MM.1S (cell line): Measurements from ENCODE around the gene STAT1.
"Not testable (repeated sequence)": the region's sequence is repeated elsewhere in the genome, so short reads cannot be mapped to it uniquely, and the experiment has no call there.

Experiments
- DNase-seq: peaks from one replicate; pipeline ENCODE4 v3.0.0-alpha.2; 2015
- H2AFZ ChIP-seq: fragments of 300-600 bp; sonication (generic); 2 replicates; pipeline ENCODE4 v1.6.0; 2016; ENCODE audit warnings: antibody characterized with exemption, low read length
- H3F3A ChIP-seq: fragments of 300-600 bp; sonication (generic); 2 replicates; pipeline ENCODE4 v1.6.1; 2016; ENCODE audit warnings: mild to moderate bottlenecking, antibody characterized with exemption, low read length, moderate library complexity, mixed read lengths; ENCODE audit not compliant: insufficient read depth
- H3K27ac ChIP-seq: fragments of 300-600 bp; sonication (generic); 2 replicates; pipeline ENCODE4 v1.5.1; 2016; ENCODE audit warnings: mild to moderate bottlenecking, low read length
- H3K27me3 ChIP-seq: fragments of 300-600 bp; sonication (generic); replicated peaks from 2 replicates; pipeline ENCODE4 v1.6.0; 2016; ENCODE audit warnings: low read length; ENCODE audit not compliant: insufficient read depth
- H3K36me3 ChIP-seq: fragments of 300-600 bp; sonication (generic); replicated peaks from 2 replicates; pipeline ENCODE4 v1.6.1; 2016; ENCODE audit warnings: mild to moderate bottlenecking, low read length, mixed read lengths; ENCODE audit not compliant: insufficient read depth
- H3K4me1 ChIP-seq: fragments of 300-600 bp; sonication (generic); 2 replicates; pipeline ENCODE4 v1.6.1; 2016; ENCODE audit warnings: low read length, mixed read lengths
- H3K4me2 ChIP-seq: fragments of 300-600 bp; sonication (generic); 2 replicates; pipeline ENCODE4 v1.6.0; 2016; ENCODE audit warnings: low read depth, low read length
- H3K4me3 ChIP-seq: fragments of 300-600 bp; sonication (generic); 2 replicates; pipeline ENCODE4 v1.5.1; 2016; ENCODE audit warnings: low read length, mixed read lengths
- H3K79me2 ChIP-seq: fragments of 300-600 bp; sonication (generic); 2 replicates; pipeline ENCODE4 v1.6.1; 2016; ENCODE audit warnings: mixed run types, low read length, mixed read lengths
- H3K9ac ChIP-seq: fragments of 300-600 bp; sonication (generic); 2 replicates; pipeline ENCODE4 v1.6.1; 2016; ENCODE audit warnings: low read length, mixed read lengths
- H3K9me2 ChIP-seq: fragments of 300-600 bp; sonication (generic); replicated peaks from 2 replicates; pipeline ENCODE4 v1.6.1; 2016; ENCODE audit warnings: mild to moderate bottlenecking, low read length, mixed read lengths; ENCODE audit not compliant: insufficient read depth
- H3K9me3 ChIP-seq: fragments of 300-600 bp; sonication (generic); replicated peaks from 2 replicates; pipeline ENCODE4 v1.6.1; 2016; ENCODE audit warnings: mild to moderate bottlenecking, low read length, mixed read lengths; ENCODE audit not compliant: insufficient read depth
- H4K20me1 ChIP-seq: fragments of 300-600 bp; sonication (generic); 2 replicates; pipeline ENCODE4 v1.6.1; 2016; ENCODE audit warnings: mild to moderate bottlenecking, low read length, moderate library complexity, mixed read lengths; ENCODE audit not compliant: insufficient read depth
- CTCF ChIP-seq: fragments of 300-600 bp; sonication (generic); IDR thresholded peaks from 2 replicates; pipeline ENCODE4 v1.5.1; 2016; ENCODE audit warnings: antibody characterized with exemption, low read length, mixed read lengths
- EZH2 ChIP-seq: fragments of 300-600 bp; sonication (generic); optimal IDR thresholded peaks from 2 replicates; pipeline ENCODE3; 2017; ENCODE audit warnings: low read depth, mild to moderate bottlenecking, antibody characterized with exemption, low read length, mixed read lengths
- EZH2phosphoT487 ChIP-seq: fragments of 300-600 bp; sonication (generic); IDR thresholded peaks from 2 replicates; pipeline ENCODE4 v1.6.1; 2018; ENCODE audit warnings: antibody characterized with exemption, low read length

Gene STAT1

GRCh38 chr2:190963088-190963487 is 50.9 kb downstream of the STAT1 start:
- no peak overlapping the region for H3K9ac ChIP-seq
- H3F3A ChIP-seq, result no peaks in the 10 kb centered on the region
- H3K27ac ChIP-seq, result no peak overlapping the region
- no peaks in the 10 kb centered on the region for H3K9me2 ChIP-seq
- H2AFZ ChIP-seq, result no peak overlapping the region
- no peak for TF ChIP-seq CTCF
- no peak for TF ChIP-seq EZH2phosphoT487
- no peak for TF ChIP-seq EZH2
- H3K4me3 ChIP-seq, result no peak overlapping the region
- no peaks in the 10 kb centered on the region for H3K27me3 ChIP-seq
- no peaks in the 10 kb centered on the region for H3K9me3 ChIP-seq
- no peak overlapping the region for H3K4me2 ChIP-seq
- H3K79me2 ChIP-seq, result no peaks in the 10 kb centered on the region
- no peaks in the 10 kb centered on the region for H4K20me1 ChIP-seq
- peaks cover 13% of the 10 kb centered on the region for H3K4me1 ChIP-seq
- H3K36me3 ChIP-seq, result no peaks in the 10 kb centered on the region
- DNase-seq, result no peak

GRCh38 chr2:190961918-190962487 is 52.0 kb downstream of the STAT1 start:
- Histone ChIP-seq H3K27me3 (no peaks in the 10 kb centered on the region), H3F3A (no peaks in the 10 kb centered on the region), H4K20me1 (no peaks in the 10 kb centered on the region), H3K4me3 (no peak overlapping the region), H3K4me2 (no peak overlapping the region), H3K79me2 (no peaks in the 10 kb centered on the region), H3K9ac (no peak overlapping the region), H2AFZ (no peak overlapping the region), H3K9me2 (no peaks in the 10 kb centered on the region), H3K27ac (no peak overlapping the region), H3K9me3 (no peaks in the 10 kb centered on the region), H3K4me1 (peaks cover 13% of the 10 kb centered on the region), H3K36me3 (no peaks in the 10 kb centered on the region)
- TF ChIP-seq EZH2phosphoT487 (no peak), CTCF (no peak), EZH2 (no peak)
- DNase-seq, result no peak

- H3K27ac ChIP-seq, H3K27me3 ChIP-seq, H3K4me2 ChIP-seq, H2AFZ ChIP-seq, H3K9me3 ChIP-seq, H3K79me2 ChIP-seq, DNase-seq, H3K9me2 ChIP-seq, H3K4me3 ChIP-seq, H3K36me3 ChIP-seq, H4K20me1 ChIP-seq, H3K9ac ChIP-seq, H3F3A ChIP-seq: not testable (repeated sequence)
- peaks cover 13% of the 10 kb centered on the region for H3K4me1 ChIP-seq
Measured at GRCh38 chr2:190961117-190961516, 52.9 kb downstream of the STAT1 start.

- no peaks in the 10 kb centered on the region for H3K36me3 ChIP-seq
- no peak for DNase-seq
- no peaks in the 10 kb centered on the region for H3K9me2 ChIP-seq
- H3K9ac ChIP-seq, result no peak overlapping the region
- no peak overlapping the region for H3K4me3 ChIP-seq
- H4K20me1 ChIP-seq, result no peaks in the 10 kb centered on the region
- no peak overlapping the region for H3K27ac ChIP-seq
- H2AFZ ChIP-seq, result no peak overlapping the region
- H3K27me3 ChIP-seq, result no peaks in the 10 kb centered on the region
- H3F3A ChIP-seq, result no peaks in the 10 kb centered on the region
- TF ChIP-seq EZH2 (no peak), CTCF (no peak), EZH2phosphoT487 (no peak)
- no peaks in the 10 kb centered on the region for H3K79me2 ChIP-seq
- no peaks in the 10 kb centered on the region for H3K9me3 ChIP-seq
- peaks cover 13% of the 10 kb centered on the region for H3K4me1 ChIP-seq
- H3K4me2 ChIP-seq, result no peak overlapping the region
Measured at GRCh38 chr2:190959911-190960788, 53.8 kb downstream of the STAT1 start.
